PFSK-1 (cell line): ENCODE results near the gene C5orf24.

Experiments
- POLR2AphosphoS5 ChIP-seq: IDR thresholded peaks from 2 replicates; pipeline ENCODE4 v1.6.1; 2012; ENCODE audit warnings: low read depth, mild to moderate bottlenecking, control low read depth, low read length, moderate library complexity
- TAF1 ChIP-seq: IDR thresholded peaks from 2 replicates; pipeline ENCODE4 v1.6.1; 2012; ENCODE audit warnings: low read length, control low read depth, borderline replicate concordance; ENCODE audit not compliant: insufficient read depth

GRCh38 chr5:134874831-134875655, 29.3 kb downstream of the C5orf24 start:
- TF ChIP-seq POLR2AphosphoS5 (peak; percentile 88), TAF1 (no peak; the same call in 1 of the 2 replicates)
